Myocyte (in vitro differentiated cells): ENCODE measurements around the gene ZNF782. TPM values are rescaled to one million over a fixed set of nuclear protein-coding genes. Genes with fewer than 3 reads are reported as not detected.
"Not testable (repeated sequence)": the region's sequence is repeated elsewhere in the genome, so short reads cannot be mapped to it uniquely, and the experiment has no call there.

Experiments used
- DNase-seq: peaks from one replicate; pipeline ENCODE4 v3.0.0-alpha.2; 2012; ENCODE audit warnings: low read depth
- polyA plus RNA-seq: library from polyadenylated mRNA; unstranded; fragments of >200 nt; gene quantifications from one replicate; pipeline ENCODE4 v1.2.1, GENCODE V29; 2012; ENCODE audit warnings: missing spikeins
- total RNA-seq: library from RNA; depleted of rRNA; stranded (reverse); fragments of >200 nt; gene quantifications from 2 replicates; pipeline ENCODE4 v1.2.3, GENCODE V29; 2014

The ZNF782 gene
- 4.1 and 5.7 TPM in 2 replicates for total RNA-seq
- 0.97 TPM for polyA plus RNA-seq

GRCh38 chr9:96853781-96854650, at the start of gene ZNF782:
ZNF782 (minus strand) TSS chr9:96854514; CDS start chr9:96851961, 2,553 bp downstream.
- DNase-seq = peak; percentile 97

GRCh38 chr9:96900010-96900409, 45.7 kb upstream of the ZNF782 start:
- not testable (repeated sequence) for DNase-seq

- no peak for DNase-seq
Measured at GRCh38 chr9:96892131-96892530, 37.8 kb upstream of the ZNF782 start.

GRCh38 chr9:96888591-96888990, 34.3 kb upstream of the ZNF782 start:
- DNase-seq = peak; percentile 85

- DNase-seq = no peak
Measured at GRCh38 chr9:96885424-96885823, 31.1 kb upstream of the ZNF782 start.

- DNase-seq = peak; percentile 83
Measured at GRCh38 chr9:96884443-96884842, 30.1 kb upstream of the ZNF782 start.

GRCh38 chr9:96883922-96884321, 29.6 kb upstream of the ZNF782 start:
- DNase-seq = peak; percentile 30

- DNase-seq = no peak
Measured at GRCh38 chr9:96877269-96877668, 23.0 kb upstream of the ZNF782 start.

- DNase-seq = peak; percentile 92
Measured at GRCh38 chr9:96875461-96876142, 21.3 kb upstream of the ZNF782 start.

- DNase-seq = peak; percentile 90
Measured at GRCh38 chr9:96874947-96875460, 20.7 kb upstream of the ZNF782 start.

GRCh38 chr9:96874201-96874785, 20.0 kb upstream of the ZNF782 start:
- peak; percentile 74 for DNase-seq

GRCh38 chr9:96871176-96871575, 16.9 kb upstream of the ZNF782 start:
- DNase-seq = no peak

GRCh38 chr9:96868709-96869108, 14.4 kb upstream of the ZNF782 start:
- no peak for DNase-seq

- no peak for DNase-seq
Measured at GRCh38 chr9:96867079-96867804, 12.9 kb upstream of the ZNF782 start.

GRCh38 chr9:96865240-96865639, 10.9 kb upstream of the ZNF782 start:
- not testable (repeated sequence) for DNase-seq

GRCh38 chr9:96859461-96860198, 5.3 kb upstream of the ZNF782 start:
- peak; percentile 67 for DNase-seq

- peak; percentile 78 for DNase-seq
Measured at GRCh38 chr9:96858670-96859069, 4.4 kb upstream of the ZNF782 start.

GRCh38 chr9:96858018-96858573, 3.8 kb upstream of the ZNF782 start:
- DNase-seq = no peak

- peak; percentile 74 for DNase-seq
Measured at GRCh38 chr9:96856363-96857286, 2.3 kb upstream of the ZNF782 start.
